Breast epithelium (tissue), 4 donors: ENCODE data around the gene CPEB3. TPM values are rescaled to one million over a fixed set of nuclear protein-coding genes. Genes with fewer than 3 reads are reported as not detected.

Experiments used
- DNase-seq, 2 donors: peaks; one replicate each; pipeline ENCODE4 v3.0.0-alpha.2; 2019; ENCODE audit warnings: low spot score in 2 of 2
- H3K27ac ChIP-seq, 2 donors: fragments of 200-600 bp; sonication (generic) in 1 of 2; one replicate each; pipeline ENCODE4 v1.5.1; 2016 to 2019; ENCODE audit warnings: mild to moderate bottlenecking in 1 of 2
- H3K27me3 ChIP-seq, 2 donors: fragments of 200-600 bp; sonication (generic) in 1 of 2; one replicate each; pipeline versions ENCODE4 v1.5.1 to v1.6.0; 2017 to 2019; ENCODE audit warnings: control low read depth in 1 of 2, mild to moderate bottlenecking in 1 of 2
- H3K36me3 ChIP-seq: fragments of 200-600 bp; one replicate; pipeline ENCODE4 v1.5.1; 2019
- H3K4me1 ChIP-seq, 2 donors: fragments of 200-600 bp; sonication (generic); one replicate each; pipeline ENCODE4 v1.5.1; 2016 to 2019; ENCODE audit warnings: control low read depth in 1 of 2
- H3K4me3 ChIP-seq, 3 donors: fragments of 200-600 bp; sonication (generic); 1 replicate in 2 of 3; 2 replicates in 1 of 3; pipeline ENCODE4 v1.5.1; 2016 to 2019; ENCODE audit warnings: mild to moderate bottlenecking in 3 of 3, moderate library complexity in 2 of 3
- H3K9me3 ChIP-seq, 2 donors: fragments of 200-600 bp; sonication (generic) in 1 of 2; one replicate each; pipeline ENCODE4 v1.5.1; 2016 to 2019; ENCODE audit warnings: control low read depth in 1 of 2
- CTCF ChIP-seq, 3 donors: fragments of 450-650 bp; IDR thresholded peaks; one replicate each; pipeline ENCODE4 v1.5.1; 2016 to 2017; ENCODE audit warnings: antibody characterized with exemption in 3 of 3, mild to moderate bottlenecking in 3 of 3, moderate library complexity in 3 of 3
- POLR2A ChIP-seq: fragments of 450-650 bp; IDR thresholded peaks from one replicate; pipeline ENCODE4 v1.6.1; 2016; ENCODE audit warnings: antibody characterized with exemption, mild to moderate bottlenecking, moderate library complexity
- POLR2AphosphoS5 ChIP-seq, 3 donors: sonication (generic); formaldehyde crosslinking; IDR thresholded peaks; one replicate each; pipeline ENCODE4 v1.6.1; 2017; ENCODE audit warnings: antibody characterized with exemption in 3 of 3
- intact Hi-C: fragments of 100-400 bp; cut with DNase I; formaldehyde crosslinking; loops from one replicate; pipeline ENCODE4 v1.15.1; 2023; ENCODE audit warnings: low total_unique reads
- total RNA-seq, 3 donors: library from RNA; depleted of rRNA; stranded (reverse); fragments of >200 nt; gene quantifications; one replicate each; pipeline ENCODE4 v1.1.0, GENCODE V29; 2016

The CPEB3 gene
- total RNA-seq, 3 donors from 2014 or later, result 3.8 to 12.1 (median 5.2) TPM

- H3K27ac ChIP-seq, result no peak overlapping the region
- DNase-seq, result no peak
- no peaks in the 10 kb centered on the region for H3K9me3 ChIP-seq
- intact Hi-C loops, result no loop called here
- no peaks in the 10 kb centered on the region for H3K4me1 ChIP-seq
- no peak for TF ChIP-seq CTCF (IDR thresholded peaks at IDR 0.05)
- TF ChIP-seq POLR2AphosphoS5 (IDR thresholded peaks at IDR 0.05), result no peak
- TF ChIP-seq POLR2A, result no peak
- no peaks in the 10 kb centered on the region for H3K27me3 ChIP-seq
- H3K36me3 ChIP-seq, result no peaks in the 10 kb centered on the region
- H3K4me3 ChIP-seq, result no peak overlapping the region
Observed at GRCh38 chr10:92113911-92114600, 176.8 kb downstream of the CPEB3 start.

- no peak overlapping the region for H3K27ac ChIP-seq
- intact Hi-C loops, result no loop called here
- DNase-seq, result no peak
- H3K36me3 ChIP-seq, result no peaks in the 10 kb centered on the region
- H3K9me3 ChIP-seq, result no peaks in the 10 kb centered on the region
- no peaks in the 10 kb centered on the region for H3K4me1 ChIP-seq
- H3K27me3 ChIP-seq, result no peaks in the 10 kb centered on the region
- H3K4me3 ChIP-seq, result no peak overlapping the region
- TF ChIP-seq POLR2A (no peak), CTCF (IDR thresholded peaks at IDR 0.05) (no peak), POLR2AphosphoS5 (IDR thresholded peaks at IDR 0.05) (no peak)
Observed at GRCh38 chr10:92112462-92112861, 178.4 kb downstream of the CPEB3 start.

GRCh38 chr10:92111336-92111939 is 179.4 kb downstream of the CPEB3 start:
- Histone ChIP-seq H3K36me3 (no peaks in the 10 kb centered on the region), H3K27me3 (no peaks in the 10 kb centered on the region), H3K4me3 (no peak overlapping the region), H3K4me1 (no peaks in the 10 kb centered on the region), H3K27ac (peak overlapping the region in 1 of 2 donors; percentile 33), H3K9me3 (no peaks in the 10 kb centered on the region)
- TF ChIP-seq POLR2A, result no peak
- intact Hi-C loops, result no loop called here
- DNase-seq, result no peak

GRCh38 chr10:92110039-92110794 is 180.7 kb downstream of the CPEB3 start:
- TF ChIP-seq CTCF (IDR thresholded peaks at IDR 0.05) (no peak), POLR2A (no peak), POLR2AphosphoS5 (IDR thresholded peaks at IDR 0.05) (no peak)
- intact Hi-C loops, result no loop called here
- Histone ChIP-seq H3K4me1 (no peaks in the 10 kb centered on the region), H3K9me3 (no peaks in the 10 kb centered on the region), H3K27me3 (no peaks in the 10 kb centered on the region), H3K36me3 (no peaks in the 10 kb centered on the region), H3K4me3 (no peak overlapping the region), H3K27ac (no peak overlapping the region)
- no peak for DNase-seq

GRCh38 chr10:92108747-92109146 is 182.1 kb downstream of the CPEB3 start:
- H3K27me3 ChIP-seq, result no peaks in the 10 kb centered on the region
- H3K4me3 ChIP-seq, result no peak overlapping the region
- no peak for TF ChIP-seq POLR2A
- TF ChIP-seq CTCF (IDR thresholded peaks at IDR 0.05), result no peak
- no peak for TF ChIP-seq POLR2AphosphoS5 (IDR thresholded peaks at IDR 0.05)
- H3K4me1 ChIP-seq, result no peaks in the 10 kb centered on the region
- intact Hi-C loops, result no loop called here
- H3K9me3 ChIP-seq, result no peaks in the 10 kb centered on the region
- DNase-seq, result no peak
- no peaks in the 10 kb centered on the region for H3K36me3 ChIP-seq
- H3K27ac ChIP-seq, result no peak overlapping the region
